B cell (primary cell): ENCODE measurements around the gene ACYP1.

Experiments used
- EZH2 ChIP-seq: IDR thresholded peaks from 2 replicates; pipeline ENCODE4 v1.6.1; 2012; ENCODE audit warnings: borderline replicate concordance, low read depth, mild to moderate bottlenecking, moderate library complexity, low read length; ENCODE audit not compliant: insufficient read depth, poor library complexity, severe bottlenecking
- TF ChIP-seq, protein P1 (sequence below): fragments of 200-600 bp; IDR thresholded peaks from one replicate; pipeline ENCODE4 v1.8.0; 2022; ENCODE audit warnings: antibody characterized with exemption, mild to moderate bottlenecking

DNA sequence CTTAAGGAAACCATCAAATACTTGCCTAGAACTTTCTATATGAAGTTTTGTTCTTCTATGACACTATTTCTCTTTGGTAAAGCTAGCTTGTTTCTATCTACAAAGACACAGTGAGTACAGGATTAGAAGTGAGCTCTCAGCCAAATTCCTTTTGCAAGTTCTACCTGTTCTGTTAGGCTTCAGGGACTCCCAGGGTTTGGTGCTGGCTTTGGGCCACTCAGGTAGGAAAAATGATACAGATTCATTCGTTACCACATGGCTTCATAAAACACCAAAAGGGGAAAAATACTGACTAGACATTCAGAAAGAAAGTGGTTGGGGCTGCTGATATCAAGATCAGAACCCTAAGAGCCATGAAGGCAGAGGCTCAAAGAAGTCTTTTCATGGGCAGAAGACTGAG, 19.4 kb upstream of the ACYP1 start:
- TF ChIP-seq EZH2: no peak
- TF ChIP-seq, protein P1, sequence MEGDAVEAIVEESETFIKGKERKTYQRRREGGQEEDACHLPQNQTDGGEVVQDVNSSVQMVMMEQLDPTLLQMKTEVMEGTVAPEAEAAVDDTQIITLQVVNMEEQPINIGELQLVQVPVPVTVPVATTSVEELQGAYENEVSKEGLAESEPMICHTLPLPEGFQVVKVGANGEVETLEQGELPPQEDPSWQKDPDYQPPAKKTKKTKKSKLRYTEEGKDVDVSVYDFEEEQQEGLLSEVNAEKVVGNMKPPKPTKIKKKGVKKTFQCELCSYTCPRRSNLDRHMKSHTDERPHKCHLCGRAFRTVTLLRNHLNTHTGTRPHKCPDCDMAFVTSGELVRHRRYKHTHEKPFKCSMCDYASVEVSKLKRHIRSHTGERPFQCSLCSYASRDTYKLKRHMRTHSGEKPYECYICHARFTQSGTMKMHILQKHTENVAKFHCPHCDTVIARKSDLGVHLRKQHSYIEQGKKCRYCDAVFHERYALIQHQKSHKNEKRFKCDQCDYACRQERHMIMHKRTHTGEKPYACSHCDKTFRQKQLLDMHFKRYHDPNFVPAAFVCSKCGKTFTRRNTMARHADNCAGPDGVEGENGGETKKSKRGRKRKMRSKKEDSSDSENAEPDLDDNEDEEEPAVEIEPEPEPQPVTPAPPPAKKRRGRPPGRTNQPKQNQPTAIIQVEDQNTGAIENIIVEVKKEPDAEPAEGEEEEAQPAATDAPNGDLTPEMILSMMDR: no peak
